Measurements from ENCODE around the gene CTIF.

DNA sequence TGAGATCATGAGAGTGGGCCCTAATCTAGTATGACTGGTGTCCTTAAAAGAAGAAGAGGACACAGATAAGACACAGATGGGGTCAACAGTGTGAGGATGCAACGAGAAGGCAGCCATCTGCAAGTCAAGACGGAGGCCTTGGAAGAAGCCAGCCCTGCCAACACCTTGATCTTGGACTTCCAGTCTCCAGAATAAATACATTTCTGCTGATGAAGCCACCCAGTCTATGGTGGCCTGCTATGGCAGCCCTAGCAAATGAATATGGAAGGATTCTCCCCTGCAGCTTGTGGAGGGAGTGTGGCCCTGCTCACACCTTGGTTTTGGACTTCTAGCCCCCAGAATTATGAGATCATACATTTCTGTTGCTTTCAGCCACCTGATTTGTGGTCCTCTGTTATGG lies 12.3 kb downstream of the CTIF start:
- TF ChIP-seq, protein P1, sequence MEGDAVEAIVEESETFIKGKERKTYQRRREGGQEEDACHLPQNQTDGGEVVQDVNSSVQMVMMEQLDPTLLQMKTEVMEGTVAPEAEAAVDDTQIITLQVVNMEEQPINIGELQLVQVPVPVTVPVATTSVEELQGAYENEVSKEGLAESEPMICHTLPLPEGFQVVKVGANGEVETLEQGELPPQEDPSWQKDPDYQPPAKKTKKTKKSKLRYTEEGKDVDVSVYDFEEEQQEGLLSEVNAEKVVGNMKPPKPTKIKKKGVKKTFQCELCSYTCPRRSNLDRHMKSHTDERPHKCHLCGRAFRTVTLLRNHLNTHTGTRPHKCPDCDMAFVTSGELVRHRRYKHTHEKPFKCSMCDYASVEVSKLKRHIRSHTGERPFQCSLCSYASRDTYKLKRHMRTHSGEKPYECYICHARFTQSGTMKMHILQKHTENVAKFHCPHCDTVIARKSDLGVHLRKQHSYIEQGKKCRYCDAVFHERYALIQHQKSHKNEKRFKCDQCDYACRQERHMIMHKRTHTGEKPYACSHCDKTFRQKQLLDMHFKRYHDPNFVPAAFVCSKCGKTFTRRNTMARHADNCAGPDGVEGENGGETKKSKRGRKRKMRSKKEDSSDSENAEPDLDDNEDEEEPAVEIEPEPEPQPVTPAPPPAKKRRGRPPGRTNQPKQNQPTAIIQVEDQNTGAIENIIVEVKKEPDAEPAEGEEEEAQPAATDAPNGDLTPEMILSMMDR (conservative IDR thresholded peaks at IDR 0.05; ENCODE audit: low read length) = no peak
- TF ChIP-seq EZH2phosphoT487 (IDR thresholded peaks at IDR 0.05; ENCODE audit: borderline replicate concordance, low read depth, low read length) = no peak

All from OCI-LY7 (cell line).